ACC112 (cell line): ENCODE measurements around the gene TIMELESS.
"Not testable (repeated sequence)": the region's sequence is repeated elsewhere in the genome, so short reads cannot be mapped to it uniquely, and the experiment has no call there.

Experiments
- H2AFZ ChIP-seq: fragments of 200-600 bp; sonication (generic); one replicate; pipeline ENCODE4 v1.6.0; 2017; ENCODE audit warnings: antibody characterized with exemption, low read length; ENCODE audit not compliant: unreplicated experiment
- H3K27ac ChIP-seq: fragments of 200-600 bp; sonication (generic); 2 replicates; pipeline ENCODE4 v1.5.1; 2014; ENCODE audit warnings: low read depth, mild to moderate bottlenecking, antibody characterized with exemption, low read length, moderate library complexity
- H3K27me3 ChIP-seq: fragments of 200-600 bp; sonication (generic); 2 replicates; pipeline ENCODE4 v1.6.1; 2014; ENCODE audit warnings: mild to moderate bottlenecking, antibody characterized with exemption, low read length, moderate library complexity, mixed read lengths; ENCODE audit not compliant: insufficient read depth
- H3K36me3 ChIP-seq: fragments of 200-600 bp; sonication (generic); 2 replicates; pipeline ENCODE4 v1.6.1; 2016; ENCODE audit warnings: mild to moderate bottlenecking, antibody characterized with exemption, low read length, moderate library complexity, mixed read lengths; ENCODE audit not compliant: insufficient read depth
- H3K4me1 ChIP-seq: fragments of 200-600 bp; sonication (generic); one replicate; pipeline ENCODE4 v1.6.1; 2016; ENCODE audit warnings: low read length, mixed read lengths; ENCODE audit not compliant: insufficient read depth, unreplicated experiment, control insufficient read depth
- H3K4me3 ChIP-seq: fragments of 200-600 bp; sonication (generic); 2 replicates; pipeline ENCODE4 v1.5.1; 2014; ENCODE audit warnings: mild to moderate bottlenecking, low read depth, low read length
- H3K79me2 ChIP-seq: fragments of 200-600 bp; sonication (generic); one replicate; pipeline ENCODE4 v1.6.0; 2016; ENCODE audit warnings: low read length; ENCODE audit not compliant: control insufficient read depth, unreplicated experiment, insufficient read depth

The TIMELESS gene

GRCh38 chr12:56448860-56449621 is at the start of gene TIMELESS:
TSS of gene TIMELESS (minus strand) at chr12:56449426. CDS start at chr12:56434170, 15,256 bp downstream.
- Histone ChIP-seq H3K79me2 (peaks cover 19% of the 10 kb centered on the region), H3K27ac (peak within 1 kb of the TSS; percentile 88), H3K4me3 (peak within 1 kb of the TSS; percentile 83), H2AFZ (peak within 1 kb of the TSS; percentile 90), H3K27me3 (no peaks in the 10 kb centered on the region), H3K36me3 (peaks cover 4% of the 10 kb centered on the region; the same call in 1 of the 2 replicates), H3K4me1 (no peaks in the 10 kb centered on the region)

GRCh38 chr12:56498126-56498902 is 49.1 kb upstream of the TIMELESS start:
- not testable (repeated sequence) for H3K27ac ChIP-seq, H3K4me3 ChIP-seq

GRCh38 chr12:56496704-56497103 is 47.5 kb upstream of the TIMELESS start:
- not testable (repeated sequence) for H3K36me3 ChIP-seq, H3K4me1 ChIP-seq, H3K27me3 ChIP-seq, H2AFZ ChIP-seq, H3K27ac ChIP-seq, H3K79me2 ChIP-seq
- peak overlapping the region; percentile 52; the same call in 1 of the 2 replicates for H3K4me3 ChIP-seq

More at GRCh38 chr12:56498126-56498902, 49.1 kb upstream of the TIMELESS start:
- not testable (repeated sequence) for H3K36me3 ChIP-seq, H3K27me3 ChIP-seq, H3K4me1 ChIP-seq, H2AFZ ChIP-seq, H3K79me2 ChIP-seq

GRCh38 chr12:56494481-56494880 is 45.3 kb upstream of the TIMELESS start:
- H3K27ac ChIP-seq, H3K4me1 ChIP-seq, H2AFZ ChIP-seq, H3K79me2 ChIP-seq, H3K4me3 ChIP-seq, H3K36me3 ChIP-seq: not testable (repeated sequence)
- H3K27me3 ChIP-seq = peaks cover 19% of the 10 kb centered on the region

- not testable (repeated sequence) for H3K36me3 ChIP-seq, H2AFZ ChIP-seq, H3K4me1 ChIP-seq, H3K27ac ChIP-seq, H3K79me2 ChIP-seq, H3K4me3 ChIP-seq
- H3K27me3 ChIP-seq = peaks cover 19% of the 10 kb centered on the region
These were observed 44.8 kb upstream of the TIMELESS start for GRCh38 chr12:56494106-56494415.

GRCh38 chr12:56493409-56494105 is 44.3 kb upstream of the TIMELESS start:
- H3K27me3 ChIP-seq = peaks cover 19% of the 10 kb centered on the region

GRCh38 chr12:56490360-56490759 is 41.1 kb upstream of the TIMELESS start:
- Histone ChIP-seq H3K4me3 (no peak overlapping the region), H3K79me2 (no peaks in the 10 kb centered on the region), H3K36me3 (no peaks in the 10 kb centered on the region), H3K27ac (no peak overlapping the region), H3K27me3 (peaks cover 19% of the 10 kb centered on the region), H3K4me1 (no peaks in the 10 kb centered on the region), H2AFZ (no peak overlapping the region)

More at GRCh38 chr12:56493409-56494105, 44.3 kb upstream of the TIMELESS start:
- not testable (repeated sequence) for H3K4me1 ChIP-seq, H3K79me2 ChIP-seq, H2AFZ ChIP-seq, H3K4me3 ChIP-seq, H3K36me3 ChIP-seq, H3K27ac ChIP-seq

GRCh38 chr12:56488041-56488955 is 39.1 kb upstream of the TIMELESS start, which contains the start of gene GLS2:
TSS of gene GLS2 (minus strand) at chr12:56488161. CDS start at chr12:56488118, 43 bp downstream.
- Histone ChIP-seq H2AFZ (peak within 1 kb of the TSS; percentile 49), H3K36me3 (no peaks in the 10 kb centered on the region), H3K27me3 (peaks cover 19% of the 10 kb centered on the region), H3K79me2 (no peaks in the 10 kb centered on the region), H3K4me1 (no peaks in the 10 kb centered on the region), H3K27ac (no peak within 1 kb of the TSS), H3K4me3 (peak within 1 kb of the TSS; percentile 73)

GRCh38 chr12:56487448-56488040 is 38.3 kb upstream of the TIMELESS start:
- no peaks in the 10 kb centered on the region for H3K4me1 ChIP-seq
- peak overlapping the region; percentile 49 for H2AFZ ChIP-seq
- peak overlapping the region; percentile 73 for H3K4me3 ChIP-seq
- no peaks in the 10 kb centered on the region for H3K79me2 ChIP-seq
- no peaks in the 10 kb centered on the region for H3K36me3 ChIP-seq
- no peak overlapping the region for H3K27ac ChIP-seq
- peaks cover 17% of the 10 kb centered on the region for H3K27me3 ChIP-seq
